ENCODE data around the gene TTC24. TPM values are rescaled to one million over a fixed set of nuclear protein-coding genes. Genes with fewer than 3 reads are reported as not detected.

TTC24 gene
- total and polyA plus RNA-seq, 2 experiments from 2014 or later = not detected

- no peaks in the 10 kb centered on the region for H3K9me3 Mint-ChIP-seq
- no peak overlapping the region for H3K4me3 ChIP-seq
- H3K4me1 ChIP-seq (ENCODE audit: insufficient read depth) = no peaks in the 10 kb centered on the region
- no peak overlapping the region for H3K4me3 Mint-ChIP-seq
- DNase-seq (ENCODE audit: low spot score) (no peak), ATAC-seq (no peak)
- H3F3A ChIP-seq (replicated peaks; ENCODE audit: low read depth) = no peaks in the 10 kb centered on the region
- no peaks in the 10 kb centered on the region for H3K27me3 ChIP-seq (ENCODE audit: insufficient read depth)
- no peak overlapping the region for H2AFZ ChIP-seq
- peaks cover 5% of the 10 kb centered on the region; the same call in 1 of the 2 replicates for H3K36me3 ChIP-seq (ENCODE audit: insufficient read depth)
- H3K27ac Mint-ChIP-seq = no peak overlapping the region
- H3K27me3 Mint-ChIP-seq (ENCODE audit: insufficient read depth, low read depth, poor library complexity) = peaks cover 5% of the 10 kb centered on the region
- H4K20me1 ChIP-seq (replicated peaks; ENCODE audit: insufficient read depth) = no peaks in the 10 kb centered on the region; the same call in 1 of the 2 replicates
- no peaks in the 10 kb centered on the region for H3K79me2 ChIP-seq (replicated peaks; ENCODE audit: insufficient read depth)
- no peaks in the 10 kb centered on the region for H3K4me1 Mint-ChIP-seq
- H3K27ac ChIP-seq (ENCODE audit: low read depth) = no peak overlapping the region
- no peak overlapping the region for H3K4me2 ChIP-seq
- TF ChIP-seq EZH2 (IDR thresholded peaks at IDR 0.05; ENCODE audit: low read depth, unreplicated experiment) = no peak
- TF ChIP-seq EZH2phosphoT487 (IDR thresholded peaks at IDR 0.05; ENCODE audit: unreplicated experiment) = no peak
- TF ChIP-seq ZNF462 (CRISPR knock-in tag; IDR thresholded peaks at IDR 0.05) = no peak
- no peaks in the 10 kb centered on the region for H3K9me2 ChIP-seq (ENCODE audit: insufficient read depth)
- H3K36me3 Mint-ChIP-seq (ENCODE audit: low read depth) = peaks cover 18% of the 10 kb centered on the region
These were observed 29.7 kb upstream of the TTC24 start for GRCh38 chr1:156549831-156550230.

- no peak overlapping the region for H2AFZ ChIP-seq
- TF ChIP-seq POLR2AphosphoS5 (IDR thresholded peaks at IDR 0.05; ENCODE audit: low read depth) (no peak), ZNF331 (CRISPR knock-in tag; IDR thresholded peaks at IDR 0.05; ENCODE audit: low read depth) (no peak), JUNB (IDR thresholded peaks at IDR 0.05; ENCODE audit: unreplicated experiment) (no peak), STAT1 (IDR thresholded peaks at IDR 0.05; ENCODE audit: unreplicated experiment) (no peak), CREB1 (CRISPR knock-in tag; IDR thresholded peaks at IDR 0.05; ENCODE audit: low read depth) (no peak)
- H3K79me2 ChIP-seq (replicated peaks; ENCODE audit: insufficient read depth) = no peaks in the 10 kb centered on the region
- Mint-ChIP-seq H3K27ac (no peak overlapping the region), H3K36me3 (ENCODE audit: low read depth) (peaks cover 18% of the 10 kb centered on the region), H3K9me3 (no peaks in the 10 kb centered on the region), H3K27me3 (ENCODE audit: insufficient read depth, low read depth, poor library complexity) (peaks cover 4% of the 10 kb centered on the region), H3K4me1 (no peaks in the 10 kb centered on the region), H3K4me3 (no peak overlapping the region)
- no peak overlapping the region for H3K27ac ChIP-seq (ENCODE audit: low read depth)
- no peaks in the 10 kb centered on the region for H3K9me2 ChIP-seq (ENCODE audit: insufficient read depth)
- no peaks in the 10 kb centered on the region for H3K4me1 ChIP-seq (ENCODE audit: insufficient read depth)
- no peak overlapping the region for H3K4me3 ChIP-seq
- no peak for ATAC-seq
- H3F3A ChIP-seq (replicated peaks; ENCODE audit: low read depth) = no peaks in the 10 kb centered on the region
- H4K20me1 ChIP-seq (replicated peaks; ENCODE audit: insufficient read depth) = no peaks in the 10 kb centered on the region; the same call in 1 of the 2 replicates
- H3K27me3 ChIP-seq (ENCODE audit: insufficient read depth) = no peaks in the 10 kb centered on the region
- peaks cover 5% of the 10 kb centered on the region; the same call in 1 of the 2 replicates for H3K36me3 ChIP-seq (ENCODE audit: insufficient read depth)
- H3K4me2 ChIP-seq = no peak overlapping the region
- no peak for DNase-seq (ENCODE audit: low spot score)
These were observed 29.2 kb upstream of the TTC24 start for GRCh38 chr1:156550346-156550745.
